GM12892 (cell line): Measurements from ENCODE around the gene MCM3AP.

Source experiments
- DNase-seq: peaks from one replicate; pipeline ENCODE4 v3.0.0; 2011; ENCODE audit not compliant: insufficient read length
- FAIRE-seq: peaks from 2 replicates; lab custom pipeline; 2011; peaks lifted over from hg19 to GRCh38; lab: Jason Lieb, UNC
- POLR2A ChIP-seq: IDR thresholded peaks from 2 replicates; pipeline ENCODE4 v1.6.1; 2011; ENCODE audit warnings: low read depth, low read length, control low read depth
- POLR2AphosphoS5 ChIP-seq: IDR thresholded peaks from 2 replicates; pipeline ENCODE4 v1.6.1; 2011; ENCODE audit warnings: low read depth, low read length, control low read depth
- TAF1 ChIP-seq: IDR thresholded peaks from 2 replicates; pipeline ENCODE4 v1.6.1; 2011; ENCODE audit warnings: low read depth, mild to moderate bottlenecking, control low read depth, low read length, borderline replicate concordance

The MCM3AP gene

GRCh38 chr21:46265736-46266525 lies 19.5 kb downstream of the MCM3AP start:
- DNase-seq (no peak), FAIRE-seq (no peak)
- TF ChIP-seq POLR2A (no peak), POLR2AphosphoS5 (no peak)

DNA sequence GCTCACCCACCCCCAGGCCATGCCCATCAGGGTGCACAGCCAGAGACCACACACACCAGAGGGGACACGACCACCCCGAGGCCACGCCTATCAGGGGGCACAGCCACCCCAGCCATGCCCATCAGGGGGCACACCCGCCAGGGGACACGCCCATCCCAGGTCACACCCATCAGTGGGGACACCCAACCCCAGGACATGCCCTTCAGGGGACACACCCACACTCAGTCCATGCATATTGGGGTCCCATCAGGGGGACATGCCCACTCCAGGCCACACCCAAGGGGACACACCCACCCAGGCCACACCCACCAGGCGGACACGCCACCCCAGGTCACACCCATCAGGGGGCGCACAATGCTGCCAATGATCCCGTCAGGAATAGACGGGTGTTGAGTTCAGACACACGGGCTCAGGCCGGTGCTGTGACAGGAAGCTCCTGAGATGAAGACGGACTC lies 20.7 kb downstream of the MCM3AP start:
- FAIRE-seq = no peak

GRCh38 chr21:46264046-46264689 lies 21.2 kb downstream of the MCM3AP start:
- DNase-seq (no peak), FAIRE-seq (no peak)
- no peak for TF ChIP-seq POLR2A
- no peak for TF ChIP-seq TAF1
- TF ChIP-seq POLR2AphosphoS5 = no peak

More for the DNA sequence above, 20.7 kb downstream of the MCM3AP start:
- TF ChIP-seq TAF1 = no peak
- no peak for TF ChIP-seq POLR2AphosphoS5
- no peak for DNase-seq

- FAIRE-seq = no peak
- no peak for DNase-seq
- no peak for TF ChIP-seq POLR2A
- no peak for TF ChIP-seq TAF1
- TF ChIP-seq POLR2AphosphoS5 = no peak
These were observed 28.9 kb downstream of the MCM3AP start for GRCh38 chr21:46256501-46256994.

- DNase-seq = no peak
- FAIRE-seq = no peak
- no peak for TF ChIP-seq TAF1
- TF ChIP-seq POLR2AphosphoS5 = no peak
- TF ChIP-seq POLR2A = no peak
These were observed 29.6 kb downstream of the MCM3AP start for GRCh38 chr21:46255758-46256337.

GRCh38 chr21:46255166-46255565 lies 30.2 kb downstream of the MCM3AP start:
- DNase-seq (no peak), FAIRE-seq (no peak)
- no peak for TF ChIP-seq TAF1
- no peak for TF ChIP-seq POLR2A
- TF ChIP-seq POLR2AphosphoS5 = no peak

GRCh38 chr21:46254208-46254975 lies 31.0 kb downstream of the MCM3AP start:
- no peak for FAIRE-seq
- no peak; the same call in 1 of the 2 replicates for TF ChIP-seq POLR2AphosphoS5
- TF ChIP-seq TAF1 = no peak
- TF ChIP-seq POLR2A = no peak
- DNase-seq = no peak

GRCh38 chr21:46253610-46254124 lies 31.7 kb downstream of the MCM3AP start:
- DNase-seq = no peak
- peak; percentile 84 for FAIRE-seq
- TF ChIP-seq POLR2AphosphoS5 (no peak), POLR2A (0 out of 2 replicates have a peak, but pooled peaks have one; percentile 33)

DNA sequence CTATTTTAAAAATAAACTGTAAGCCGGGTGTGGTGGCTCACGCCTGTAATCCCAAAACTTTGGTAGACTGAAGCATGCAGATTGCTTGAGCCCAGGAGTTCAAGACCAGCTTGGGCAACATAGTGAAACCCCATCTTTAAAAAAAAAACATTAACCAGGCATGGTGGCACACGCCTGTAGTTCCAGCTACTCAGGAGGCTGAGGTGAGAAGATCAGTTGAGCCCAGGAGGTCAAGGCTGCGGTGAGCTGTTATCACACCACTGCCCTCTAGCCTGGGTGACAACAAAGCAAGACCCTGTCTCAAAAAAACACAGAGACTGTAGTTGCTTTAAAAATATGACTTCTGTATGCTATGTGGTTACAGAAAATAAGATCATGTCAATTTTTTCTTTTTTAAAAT lies 32.6 kb downstream of the MCM3AP start:
- no peak for TF ChIP-seq POLR2A
- no peak for TF ChIP-seq TAF1
- TF ChIP-seq POLR2AphosphoS5 = no peak
- FAIRE-seq = no peak
- no peak for DNase-seq

DNA sequence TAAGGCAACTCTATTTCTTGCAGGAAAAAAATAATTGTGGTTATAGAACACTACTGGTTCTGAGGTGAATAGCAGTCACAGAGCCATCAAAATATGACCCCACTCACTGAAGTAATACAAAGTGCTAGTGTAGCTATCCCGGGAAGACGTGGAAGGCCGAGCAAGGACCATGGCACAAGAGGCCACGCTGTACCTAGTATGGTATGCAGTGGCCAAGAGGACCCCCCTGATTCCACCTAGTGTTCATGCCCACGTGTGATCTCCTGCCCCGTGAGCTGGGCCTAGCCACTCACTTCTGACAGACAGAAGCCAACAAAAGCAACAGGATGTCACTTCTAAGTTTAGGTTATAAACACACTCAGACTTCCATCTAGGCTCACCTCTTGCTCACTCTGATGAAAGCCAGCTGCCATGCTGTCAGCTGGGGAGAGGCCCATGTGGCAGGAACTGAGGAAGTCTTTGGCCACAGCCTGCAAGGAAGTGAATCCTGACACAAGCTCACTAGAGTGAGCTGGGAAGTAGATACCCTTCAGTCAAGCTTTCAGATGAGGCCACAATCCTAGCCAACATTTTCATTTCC lies 35.2 kb downstream of the MCM3AP start:
- no peak for FAIRE-seq
- DNase-seq = no peak
- TF ChIP-seq POLR2AphosphoS5 (no peak), POLR2A (no peak), TAF1 (no peak)

- no peak for TF ChIP-seq TAF1
- no peak for TF ChIP-seq POLR2AphosphoS5
- no peak for TF ChIP-seq POLR2A
- no peak for DNase-seq
- no peak for FAIRE-seq
These were observed 36.6 kb downstream of the MCM3AP start for GRCh38 chr21:46248827-46249226.
